K562 (cell line): ENCODE results near the gene MMP12. TPM values are rescaled to one million over a fixed set of nuclear protein-coding genes. Genes with fewer than 3 reads are reported as not detected.

ENCODE experiments used
- ATAC-seq: fragments of 200-7000 bp; cut with Tn5 transposase; 3 replicates; pipeline ENCODE4 v1.9.1; 2020; ENCODE audit warnings: moderate library complexity
- BruUV-seq: library from RNA; stranded (reverse); fragments of 400-500 nt; replicated peaks from 2 replicates; lab custom pipeline; 2021; lab: Mats Ljungman, UMichigan
- CTCF ChIA-PET: fragments of 300-600 bp; formaldehyde crosslinking; extraction: SDS; loops from one replicate; lab custom pipeline; 2021; ENCODE audit warnings: low intra/inter-chr PET ratio; lab: Yijun Ruan, JAX
- POLR2A ChIA-PET: fragments of 300-600, 350-650 bp; sonication (Branson Sonifier 250); formaldehyde crosslinking; extraction: SDS; loops from one replicate; lab custom pipeline; 2021; ENCODE audit warnings: antibody characterized with exemption, inconsistent platforms; lab: Yijun Ruan, JAX
- DNase-seq, 4 experiments: peaks; one replicate each; pipeline versions ENCODE4 v3.0.0 to v3.0.0-alpha.2; 2011 to 2018; ENCODE audit warnings: low spot score in 3 of 4, mixed read lengths in 3 of 4; ENCODE audit errors: extremely low read depth in 1 of 4
- FAIRE-seq: peaks from 2 replicates; lab custom pipeline; 2011; peaks lifted over from hg19 to GRCh38; lab: Jason Lieb, UNC
- H2AFZ ChIP-seq: 2 replicates; pipeline ENCODE4 v1.6.0; 2011; ENCODE audit warnings: low read depth, low read length, control low read depth, inconsistent platforms
- H3K27ac ChIP-seq: fragments of 200-600 bp; 3 replicates; pipeline ENCODE4 v1.8.0; 2011; ENCODE audit warnings: low read depth, mild to moderate bottlenecking, control low read depth, inconsistent platforms, low read length, moderate library complexity, mixed read lengths; ENCODE audit errors: extremely low read depth
- H3K27me3 ChIP-seq, 2 experiments: fragments of 300-600 bp in 1 of 2; 2 replicates in 1 of 2; 3 replicates in 1 of 2; pipeline versions ENCODE4 v1.6.0 to v1.8.0; 2011; ENCODE audit warnings: inconsistent platforms in 2 of 2, low read length in 2 of 2, mild to moderate bottlenecking in 1 of 2, mixed read lengths in 1 of 2, moderate library complexity in 1 of 2; ENCODE audit not compliant: control insufficient read depth in 2 of 2, insufficient read depth in 2 of 2
- H3K36me3 ChIP-seq: fragments of 300-600 bp; 3 replicates; pipeline ENCODE4 v1.8.0; 2011; ENCODE audit warnings: mild to moderate bottlenecking, low read length, inconsistent platforms; ENCODE audit not compliant: control insufficient read depth, insufficient read depth
- H3K4me1 ChIP-seq, 2 experiments: fragments of 200-600 bp in 1 of 2; replicated peaks in 1 of 2; 2 replicates in 1 of 2; 3 replicates in 1 of 2; pipeline versions ENCODE4 v1.5.1 to v1.8.0; 2011; ENCODE audit warnings: inconsistent platforms in 2 of 2, low read length in 2 of 2, mild to moderate bottlenecking in 1 of 2, mixed read lengths in 1 of 2, moderate library complexity in 1 of 2; ENCODE audit not compliant: control insufficient read depth in 2 of 2, insufficient read depth in 2 of 2
- H3K4me2 ChIP-seq: 2 replicates; pipeline ENCODE4 v1.6.1; 2011; ENCODE audit warnings: low read length, control low read depth, inconsistent platforms, mixed read lengths; ENCODE audit not compliant: insufficient read depth
- H3K4me3 ChIP-seq: fragments of 200-600 bp; sonication (generic), shearing (Covaris generic); 2 replicates; pipeline ENCODE4 v1.5.1; 2016; ENCODE audit warnings: control low read depth, inconsistent platforms
- H3K79me2 ChIP-seq: fragments of 200-600 bp; 3 replicates; pipeline ENCODE4 v1.8.0; 2011; ENCODE audit warnings: low read length, inconsistent platforms; ENCODE audit not compliant: control insufficient read depth, insufficient read depth
- H3K9ac ChIP-seq, 2 experiments: 2 replicates each; pipeline versions ENCODE4 v1.6.0 to v1.6.1; 2011; ENCODE audit warnings: low read depth in 2 of 2, low read length in 2 of 2, control low read depth in 1 of 2, inconsistent platforms in 1 of 2, mild to moderate bottlenecking in 1 of 2, mixed read lengths in 1 of 2; ENCODE audit not compliant: insufficient read depth in 1 of 2
- H3K9me1 ChIP-seq: one replicate; pipeline ENCODE4 v1.6.0; 2011; ENCODE audit warnings: inconsistent platforms, mild to moderate bottlenecking, low read length, moderate library complexity; ENCODE audit not compliant: control insufficient read depth, insufficient read depth
- H3K9me3 ChIP-seq: replicated peaks from 2 replicates; pipeline ENCODE4 v1.5.1; 2011; ENCODE audit warnings: low read depth, low read length, inconsistent platforms; ENCODE audit not compliant: control insufficient read depth, insufficient read depth
- H4K20me1 ChIP-seq: replicated peaks from 2 replicates; pipeline ENCODE4 v1.6.1; 2011; ENCODE audit warnings: low read length, inconsistent platforms, mixed read lengths; ENCODE audit not compliant: control insufficient read depth, insufficient read depth
- CCAR2 ChIP-seq: fragments of 200-400 bp; formaldehyde crosslinking; IDR thresholded peaks from 2 replicates; pipeline ENCODE4 v1.6.1; 2017; ENCODE audit warnings: mild to moderate bottlenecking, low read depth, low read length
- FOXJ3 ChIP-seq: sonication (generic); formaldehyde crosslinking; IDR thresholded peaks from 2 replicates; pipeline ENCODE4 v1.4.0; 2020; ENCODE audit warnings: mild to moderate bottlenecking, missing genetic modification reagents
- GATA2 ChIP-seq: sonication (generic); formaldehyde crosslinking; IDR thresholded peaks from 2 replicates; pipeline ENCODE4 v1.4.0; 2020; ENCODE audit warnings: mild to moderate bottlenecking, missing genetic modification reagents
- HINFP ChIP-seq: fragments of 450-650 bp; conservative IDR thresholded peaks from 2 replicates; pipeline ENCODE4 v1.6.1; 2016; ENCODE audit warnings: missing genetic modification characterization, low read depth, mild to moderate bottlenecking, control low read depth, missing compliant biosample characterization
- NONO ChIP-seq, 2 experiments: fragments of 200-400 bp in 1 of 2; fragments of 450-650 bp in 1 of 2; formaldehyde crosslinking in 1 of 2; IDR thresholded peaks; 2 replicates each; pipeline ENCODE4 v1.6.1; 2017; ENCODE audit warnings: low read depth in 2 of 2, mild to moderate bottlenecking in 2 of 2, moderate library complexity in 2 of 2, low read length in 1 of 2
- SIN3B ChIP-seq: fragments of 450-650 bp; IDR thresholded peaks from 2 replicates; pipeline ENCODE4 v1.6.1; 2017; ENCODE audit warnings: low read depth, mild to moderate bottlenecking, moderate library complexity
- TFAM ChIP-seq: fragments of 250-450 bp; sonication (Bioruptor Pico); conservative IDR thresholded peaks from 2 replicates; pipeline ENCODE4 v1.5.0; 2021; ENCODE audit warnings: mild to moderate bottlenecking, moderate library complexity
- ZBTB12 ChIP-seq: fragments of 250-450 bp; sonication (Bioruptor Pico); IDR thresholded peaks from 2 replicates; pipeline ENCODE4 v1.4.0; 2020
- ZBTB26 ChIP-seq: fragments of 450-650 bp; formaldehyde crosslinking; IDR thresholded peaks from 2 replicates; pipeline ENCODE4 v1.4.0; 2022; ENCODE audit warnings: missing genetic modification characterization
- ZFP1 ChIP-seq: fragments of 450-650 bp; formaldehyde crosslinking; IDR thresholded peaks from 2 replicates; pipeline ENCODE4 v1.4.0; 2020; ENCODE audit warnings: mild to moderate bottlenecking, mixed read lengths
- ZNF175 ChIP-seq: fragments of 200-800 bp; sonication (Bioruptor generic); IDR thresholded peaks from 2 replicates; pipeline ENCODE4 v1.6.1; 2016; ENCODE audit warnings: low read depth, mild to moderate bottlenecking, missing genetic modification characterization, missing compliant biosample characterization
- WGBS: fragments of 100-300 bp; shearing (Covaris generic); methylation state at CpG from one replicate; pipeline ENCODE4 v1.1.6; 2016; ENCODE audit warnings: low coverage, mixed read lengths; ENCODE audit not compliant: insufficient coverage; ENCODE audit errors: missing lambda C conversion rate; 5-methylcytosine and 5-hydroxymethylcytosine counted together
- in situ Hi-C: fragments of 300-500 bp; cut with MboI; formaldehyde crosslinking; loops from 4 replicates; pipeline ENCODE4 v1.15.0; 2018; ENCODE audit warnings: inconsistent platforms, mixed read lengths
- intact Hi-C: fragments of 100-400 bp; cut with micrococcal nuclease; formaldehyde crosslinking; loops from 2 replicates; pipeline ENCODE4 v1.14.2; 2022
- polyA plus RNA-seq, 8 experiments: library from polyadenylated mRNA; depleted of rRNA in 4 of 8; stranded (reverse) in 5 of 8; unstranded in 3 of 8; fragments of >200 nt; fragmentation: Nextera tagmentation in 2 of 8; fragmentation: Illumina TruSeq in 1 of 8; extraction: Ambion mirVana in 2 of 8; extraction: Trizol in 1 of 8; gene quantifications; 2 replicates each; pipeline versions ENCODE4 v1.2.1 to v1.2.3, GENCODE V29; 2011 to 2014; ENCODE audit warnings: inconsistent platforms in 1 of 8, missing spikeins in 1 of 8
- total RNA-seq, 7 experiments: library from RNA; depleted of rRNA in 6 of 7; stranded (reverse); fragments of >200 nt in 6 of 7; fragmentation: Illumina TruSeq in 2 of 7; extraction: Trizol in 2 of 7; gene quantifications; 2 replicates each; pipeline versions ENCODE4 v1.2.1 to v1.2.3, GENCODE V29; 2011 to 2021; ENCODE audit warnings: low replicate concordance in 1 of 7

MMP12 gene
- total and polyA plus RNA-seq, 9 of the 15 experiments (the other 6 are each of a cell fraction or from before 2014, with no cell fraction given): not detected

- POLR2A ChIA-PET: no interaction called here
- no peak overlapping the region for H3K4me2 ChIP-seq
- no TSS peak for BruUV-seq
- H3K27me3 ChIP-seq: no peaks in the 10 kb centered on the region
- in situ Hi-C loops (no loop called here), intact Hi-C loops (no loop called here)
- no peaks in the 10 kb centered on the region for H4K20me1 ChIP-seq
- ATAC-seq (no peak), DNase-seq (no peak), FAIRE-seq (no peak)
- WGBS: 0% methylated on average over 7 of the region's 7 CpGs
- no peaks in the 10 kb centered on the region for H3K9me3 ChIP-seq
- no peaks in the 10 kb centered on the region for H3K4me1 ChIP-seq
- no peaks in the 10 kb centered on the region for H3K79me2 ChIP-seq
- CTCF ChIA-PET: no interaction called here
- no peaks in the 10 kb centered on the region for H3K36me3 ChIP-seq
- TF ChIP-seq HINFP (tag): no peak
- no peak for TF ChIP-seq ZBTB12 (CRISPR knock-in tag)
- TF ChIP-seq ZNF175 (CRISPR knock-in tag): no peak
- TF ChIP-seq TFAM (CRISPR knock-in tag): no peak
- no peak for TF ChIP-seq SIN3B
- TF ChIP-seq CCAR2: no peak
- TF ChIP-seq ZFP1 (CRISPR knock-in tag): no peak
- TF ChIP-seq FOXJ3 (CRISPR knock-in tag): no peak
- no peak for TF ChIP-seq GATA2 (CRISPR knock-in tag)
- no peak for TF ChIP-seq ZBTB26 (CRISPR knock-in tag)
- no peak for TF ChIP-seq NONO (IDR thresholded peaks at IDR 0.05; ENCODE audit: low read depth in 2 of 2, low read length in 1 of 2)
- H2AFZ ChIP-seq: no peak overlapping the region
- no peak overlapping the region for H3K9ac ChIP-seq
- no peak overlapping the region for H3K4me3 ChIP-seq
- H3K27ac ChIP-seq: no peak overlapping the region
- H3K9me1 ChIP-seq: no peaks in the 10 kb centered on the region
Measured at GRCh38 chr11:102850973-102851745, 23.6 kb downstream of the MMP12 start.
